Mesothelial cell of epicardium (in vitro differentiated cells): ENCODE data around the gene CHI3L2. TPM values are rescaled to one million over a fixed set of nuclear protein-coding genes. Genes with fewer than 3 reads are reported as not detected.

Experiments
- DNase-seq, 2 experiments: peaks; one replicate each; pipeline ENCODE4 v3.0.0; 2021; ENCODE audit warnings: low spot score in 2 of 2; ENCODE audit not compliant: unreplicated experiment in 2 of 2
- H3K27ac Mint-ChIP-seq: 2 replicates; pipeline ENCODE4 v1.8.0; 2021; ENCODE audit warnings: mixed read lengths
- H3K27me3 Mint-ChIP-seq: 2 replicates; pipeline ENCODE4 v1.8.0; 2021; ENCODE audit warnings: low read depth, mixed read lengths
- H3K36me3 Mint-ChIP-seq: 2 replicates; pipeline ENCODE4 v1.8.0; 2021; ENCODE audit warnings: mixed read lengths
- H3K4me1 Mint-ChIP-seq: 2 replicates; pipeline ENCODE4 v1.8.0; 2021; ENCODE audit warnings: mixed read lengths
- H3K4me3 Mint-ChIP-seq: 2 replicates; pipeline ENCODE4 v1.8.0; 2021; ENCODE audit warnings: mild to moderate bottlenecking, moderate library complexity, mixed read lengths
- H3K9me3 Mint-ChIP-seq: 2 replicates; pipeline ENCODE4 v1.8.0; 2021; ENCODE audit warnings: mixed read lengths
- total RNA-seq: library from RNA; stranded (reverse); gene quantifications from 3 replicates; pipeline ENCODE4 v1.2.1, GENCODE V29; 2021
- TF ChIP-seq, protein P1 (sequence below): fragments of 200-600 bp; sonication (generic); IDR thresholded peaks from one replicate; pipeline ENCODE4 v1.5.0; 2021; ENCODE audit warnings: antibody characterized with exemption; ENCODE audit not compliant: unreplicated experiment

The CHI3L2 gene
- total RNA-seq, 1 donor from 2014 or later = not detected

DNA sequence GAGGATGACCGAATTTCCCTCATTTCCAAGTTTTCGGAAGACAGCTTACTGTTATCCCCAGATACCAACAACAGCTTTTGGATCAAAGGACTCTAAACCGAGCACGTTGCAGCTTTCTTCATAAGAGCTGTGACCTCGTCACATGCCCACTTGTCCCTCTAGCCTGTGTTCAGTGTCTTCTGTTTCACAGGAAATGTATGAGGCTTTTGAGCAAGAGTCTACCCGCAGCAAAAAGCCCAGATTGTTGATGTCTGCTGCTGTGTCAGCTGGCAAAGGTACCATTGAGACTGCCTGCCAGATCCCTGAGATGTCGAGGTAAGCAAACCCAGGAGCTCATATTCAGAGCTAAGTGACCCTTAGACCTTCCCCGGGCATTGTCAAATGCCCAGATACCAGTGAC is 24.1 kb downstream of the CHI3L2 start:
- DNase-seq = no peak
- Mint-ChIP-seq H3K27ac (no peak overlapping the region), H3K4me3 (no peak overlapping the region), H3K27me3 (peaks cover 4% of the 10 kb centered on the region), H3K4me1 (no peaks in the 10 kb centered on the region), H3K36me3 (no peaks in the 10 kb centered on the region), H3K9me3 (no peaks in the 10 kb centered on the region)
- TF ChIP-seq, protein P1, sequence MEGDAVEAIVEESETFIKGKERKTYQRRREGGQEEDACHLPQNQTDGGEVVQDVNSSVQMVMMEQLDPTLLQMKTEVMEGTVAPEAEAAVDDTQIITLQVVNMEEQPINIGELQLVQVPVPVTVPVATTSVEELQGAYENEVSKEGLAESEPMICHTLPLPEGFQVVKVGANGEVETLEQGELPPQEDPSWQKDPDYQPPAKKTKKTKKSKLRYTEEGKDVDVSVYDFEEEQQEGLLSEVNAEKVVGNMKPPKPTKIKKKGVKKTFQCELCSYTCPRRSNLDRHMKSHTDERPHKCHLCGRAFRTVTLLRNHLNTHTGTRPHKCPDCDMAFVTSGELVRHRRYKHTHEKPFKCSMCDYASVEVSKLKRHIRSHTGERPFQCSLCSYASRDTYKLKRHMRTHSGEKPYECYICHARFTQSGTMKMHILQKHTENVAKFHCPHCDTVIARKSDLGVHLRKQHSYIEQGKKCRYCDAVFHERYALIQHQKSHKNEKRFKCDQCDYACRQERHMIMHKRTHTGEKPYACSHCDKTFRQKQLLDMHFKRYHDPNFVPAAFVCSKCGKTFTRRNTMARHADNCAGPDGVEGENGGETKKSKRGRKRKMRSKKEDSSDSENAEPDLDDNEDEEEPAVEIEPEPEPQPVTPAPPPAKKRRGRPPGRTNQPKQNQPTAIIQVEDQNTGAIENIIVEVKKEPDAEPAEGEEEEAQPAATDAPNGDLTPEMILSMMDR = no peak

DNA sequence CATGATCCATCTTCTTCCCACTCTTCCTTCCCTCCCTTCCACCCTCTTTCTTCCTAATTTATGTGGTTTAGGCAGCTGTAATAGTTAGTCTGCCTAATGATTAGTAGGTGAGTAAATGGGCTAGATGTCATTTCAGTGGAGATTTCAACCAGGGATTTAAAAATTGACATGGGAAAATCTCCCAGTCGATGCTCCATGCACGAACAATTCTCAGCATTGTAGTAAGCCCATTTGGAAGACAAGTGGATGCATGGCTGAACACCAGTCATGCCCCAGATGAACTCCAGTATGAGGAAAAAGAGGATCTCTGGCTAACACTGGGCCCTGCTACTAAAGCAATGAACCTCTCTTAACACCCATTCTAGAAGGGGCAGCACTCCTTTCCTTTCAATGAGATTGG is 25.3 kb downstream of the CHI3L2 start:
- no peak overlapping the region for H3K4me3 Mint-ChIP-seq
- no peak overlapping the region for H3K27ac Mint-ChIP-seq
- H3K4me1 Mint-ChIP-seq = no peaks in the 10 kb centered on the region
- H3K27me3 Mint-ChIP-seq = peaks cover 4% of the 10 kb centered on the region
- TF ChIP-seq, protein P1 = no peak
- H3K9me3 Mint-ChIP-seq = no peaks in the 10 kb centered on the region
- no peak for DNase-seq
- H3K36me3 Mint-ChIP-seq = no peaks in the 10 kb centered on the region

DNA sequence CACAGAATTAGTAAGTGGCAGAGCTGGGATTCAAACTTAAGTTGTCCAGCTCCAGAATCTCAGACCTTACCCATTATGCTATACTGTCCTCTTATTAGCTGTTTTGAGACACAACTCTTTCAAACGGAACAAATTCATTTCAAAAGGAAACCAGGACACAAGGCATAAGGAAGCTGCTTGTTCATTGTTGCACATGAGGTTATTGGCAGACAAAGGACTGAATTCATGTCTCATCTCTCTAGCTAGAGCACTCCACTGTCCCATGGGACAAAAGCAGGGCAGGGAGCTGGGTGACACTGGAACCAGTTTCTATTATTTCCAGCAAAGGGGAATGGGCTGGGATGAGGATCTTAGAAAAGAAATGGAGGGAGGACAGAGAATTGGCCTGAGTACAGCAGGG is 26.4 kb downstream of the CHI3L2 start:
- TF ChIP-seq, protein P1 = no peak
- H3K27me3 Mint-ChIP-seq = peaks cover 4% of the 10 kb centered on the region

DNA sequence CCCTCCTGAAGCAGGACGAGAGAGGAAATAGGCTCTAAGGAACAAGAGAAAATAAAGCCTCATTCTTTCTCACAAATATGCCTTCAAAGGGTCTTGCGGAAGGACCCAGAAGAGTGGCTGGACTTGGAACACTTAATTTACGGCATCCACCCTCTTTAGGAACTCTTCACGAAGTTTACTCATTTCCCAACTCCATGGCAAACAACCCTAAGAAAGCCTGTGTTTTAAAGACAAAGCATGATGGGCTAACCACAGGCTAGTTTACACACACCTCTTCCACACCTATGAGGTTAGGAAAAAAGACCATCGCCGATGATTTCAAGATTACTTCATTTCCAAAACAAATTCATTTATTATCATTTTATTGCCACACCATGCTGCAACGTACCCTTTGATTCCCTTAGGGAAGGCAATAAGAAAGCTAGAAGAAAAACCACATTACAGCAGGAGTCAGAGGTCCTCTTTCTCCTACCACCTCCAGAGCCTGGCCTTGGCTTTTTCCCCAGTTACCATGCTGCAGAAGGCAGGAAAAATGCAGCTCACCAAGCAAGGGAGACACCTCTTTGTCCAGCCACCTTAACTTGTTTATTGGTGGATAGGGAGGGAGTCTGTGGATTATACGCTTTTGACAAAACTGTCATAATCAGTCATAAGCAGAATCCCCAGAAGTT is 29.6 kb downstream of the CHI3L2 start:
- H3K27ac Mint-ChIP-seq = no peak overlapping the region
- H3K9me3 Mint-ChIP-seq = peaks cover 8% of the 10 kb centered on the region

More for the DNA sequence above, 26.4 kb downstream of the CHI3L2 start:
- Mint-ChIP-seq H3K36me3 (no peaks in the 10 kb centered on the region), H3K4me3 (no peak overlapping the region), H3K4me1 (no peaks in the 10 kb centered on the region), H3K9me3 (no peaks in the 10 kb centered on the region), H3K27ac (no peak overlapping the region)
- DNase-seq = no peak

DNA sequence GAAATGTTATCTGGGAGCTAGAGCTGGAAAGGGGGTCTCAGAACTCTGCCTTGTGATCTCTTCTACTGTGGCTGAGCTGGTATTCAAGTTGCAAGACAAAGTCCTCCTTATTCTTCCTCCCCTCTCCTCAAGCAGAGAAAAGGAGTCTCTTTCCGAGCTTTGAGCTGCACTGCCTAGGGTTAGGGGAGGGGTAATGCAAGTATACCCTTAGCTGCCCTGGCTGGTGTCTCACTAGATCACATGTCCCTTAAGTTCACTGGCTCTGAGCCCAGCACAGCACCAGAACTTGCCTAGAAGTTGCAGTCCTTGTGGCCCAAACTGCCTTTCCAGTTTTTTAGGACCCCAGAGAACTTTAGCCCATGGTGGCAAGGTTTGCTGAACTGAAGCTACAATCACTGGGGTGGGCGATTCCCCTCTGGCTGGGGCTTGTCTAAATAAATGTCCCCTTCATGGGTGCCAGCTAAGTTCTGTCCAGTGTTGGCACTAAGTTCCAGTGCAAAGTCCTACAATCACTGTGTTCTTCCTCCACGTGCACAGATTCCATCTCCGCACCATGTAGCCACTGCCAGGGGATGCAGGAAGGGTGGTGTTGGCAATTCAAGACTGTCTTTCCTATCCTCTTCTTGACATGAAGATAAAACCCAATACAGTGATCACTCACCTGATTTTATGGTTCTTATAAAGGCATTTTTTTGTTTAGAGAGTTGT is 40.4 kb downstream of the CHI3L2 start:
- Mint-ChIP-seq H3K9me3 (peaks cover 26% of the 10 kb centered on the region), H3K27ac (no peak overlapping the region), H3K27me3 (no peaks in the 10 kb centered on the region), H3K4me3 (no peak overlapping the region), H3K36me3 (no peaks in the 10 kb centered on the region), H3K4me1 (no peaks in the 10 kb centered on the region)
- no peak for DNase-seq
- TF ChIP-seq, protein P1 = no peak

More for the DNA sequence above, 29.6 kb downstream of the CHI3L2 start:
- H3K36me3 Mint-ChIP-seq = no peaks in the 10 kb centered on the region
- no peak for DNase-seq
- TF ChIP-seq, protein P1 = no peak
- no peaks in the 10 kb centered on the region for H3K4me1 Mint-ChIP-seq
- H3K4me3 Mint-ChIP-seq = no peak overlapping the region
- peaks cover 4% of the 10 kb centered on the region for H3K27me3 Mint-ChIP-seq
